HepG2 (cell line): ENCODE data around the gene TBC1D2B. TPM values are rescaled to one million over a fixed set of nuclear protein-coding genes. Genes with fewer than 3 reads are reported as not detected.

Source experiments
- AHR ChIP-seq: IDR thresholded peaks from 2 replicates; pipeline ENCODE4 v1.6.1; 2018; ENCODE audit warnings: missing genetic modification reagents, missing compliant biosample characterization
- GRHL1 ChIP-seq: sonication (generic); formaldehyde crosslinking; conservative IDR thresholded peaks from 2 replicates; pipeline ENCODE4 v1.8.0; 2022; ENCODE audit warnings: missing genetic modification reagents
- PAX8 ChIP-seq: sonication (generic); formaldehyde crosslinking; IDR thresholded peaks from 2 replicates; pipeline ENCODE4 v1.8.0; 2022; ENCODE audit warnings: mild to moderate bottlenecking, missing genetic modification reagents, borderline replicate concordance
- SNRNP70 ChIP-seq: fragments of 200-400 bp; formaldehyde crosslinking; IDR thresholded peaks from 2 replicates; pipeline ENCODE4 v1.6.1; 2017; ENCODE audit warnings: mild to moderate bottlenecking, low read depth, low read length, moderate library complexity
- SOX5 ChIP-seq: IDR thresholded peaks from 2 replicates; pipeline ENCODE4 v1.6.1; 2016; ENCODE audit warnings: borderline replicate concordance
- TRAFD1 ChIP-seq: sonication (generic); formaldehyde crosslinking; IDR thresholded peaks from 2 replicates; pipeline ENCODE4 v1.5.1; 2020; ENCODE audit warnings: missing genetic modification reagents, mild to moderate bottlenecking, borderline replicate concordance
- UBTF ChIP-seq: sonication (generic); formaldehyde crosslinking; IDR thresholded peaks from 2 replicates; pipeline ENCODE4 v1.4.0; 2020; ENCODE audit warnings: mild to moderate bottlenecking, missing genetic modification reagents
- ZHX1 ChIP-seq: sonication (generic); formaldehyde crosslinking; IDR thresholded peaks from 2 replicates; pipeline ENCODE4 v1.8.1; 2022; ENCODE audit warnings: low read depth, mild to moderate bottlenecking, missing genetic modification reagents
- ZNF276 ChIP-seq: sonication (generic); formaldehyde crosslinking; IDR thresholded peaks from 2 replicates; pipeline ENCODE4 v1.4.0; 2020; ENCODE audit warnings: mild to moderate bottlenecking, low read depth, missing genetic modification reagents
- ZNF382 ChIP-seq: sonication (generic); formaldehyde crosslinking; IDR thresholded peaks from 2 replicates; pipeline ENCODE4 v1.5.0; 2020; ENCODE audit warnings: missing genetic modification reagents, mild to moderate bottlenecking, borderline replicate concordance
- ZNF546 ChIP-seq: sonication (generic); formaldehyde crosslinking; conservative IDR thresholded peaks from 2 replicates; pipeline ENCODE4 v1.8.1; 2023; ENCODE audit warnings: mild to moderate bottlenecking, missing genetic modification reagents
- ZNF550 ChIP-seq: sonication (generic); formaldehyde crosslinking; IDR thresholded peaks from 2 replicates; pipeline ENCODE4 v1.4.0; 2020; ENCODE audit warnings: mild to moderate bottlenecking, missing genetic modification reagents, borderline replicate concordance
- ZNF580 ChIP-seq: IDR thresholded peaks from 2 replicates; pipeline ENCODE4 v1.6.1; 2016; ENCODE audit warnings: low read depth, borderline replicate concordance
- ZNF605 ChIP-seq: sonication (generic); formaldehyde crosslinking; IDR thresholded peaks from 2 replicates; pipeline ENCODE4 v1.8.0; 2022; ENCODE audit warnings: mild to moderate bottlenecking, missing genetic modification reagents
- ZNF703 ChIP-seq: sonication (generic); formaldehyde crosslinking; IDR thresholded peaks from 2 replicates; pipeline ENCODE4 v1.5.1; 2020; ENCODE audit warnings: missing genetic modification reagents, mild to moderate bottlenecking, moderate library complexity, borderline replicate concordance
- ZNF772 ChIP-seq: sonication (generic); formaldehyde crosslinking; IDR thresholded peaks from 2 replicates; pipeline ENCODE4 v1.5.0; 2020; ENCODE audit warnings: mild to moderate bottlenecking, missing genetic modification reagents
- polyA plus RNA-seq, 8 experiments: library from polyadenylated mRNA; depleted of rRNA in 3 of 8; stranded (reverse) in 7 of 8; unstranded in 1 of 8; fragments of >200 nt; fragmentation: Illumina TruSeq in 4 of 8; extraction: Trizol in 4 of 8; gene quantifications; 2 replicates each; pipeline versions ENCODE4 v1.2.1 to v1.2.3, GENCODE V29; 2011 to 2016; ENCODE audit warnings: low read depth in 4 of 8, missing spikeins in 1 of 8, mixed read lengths in 1 of 8; ENCODE audit not compliant: insufficient read depth in 1 of 8
- total RNA-seq, 5 experiments: library from RNA; depleted of rRNA; stranded (reverse); fragments of >200 nt; fragmentation: Illumina TruSeq; extraction: Trizol; gene quantifications; 2 replicates each; pipeline ENCODE4 v1.2.3, GENCODE V29; 2016; ENCODE audit warnings: low read depth in 1 of 5

The TBC1D2B gene
- total and polyA plus RNA-seq, 2 of the 13 experiments (the other 11 are each of a cell fraction or from before 2014, with no cell fraction given), result 10.1 to 14.4 TPM

DNA sequence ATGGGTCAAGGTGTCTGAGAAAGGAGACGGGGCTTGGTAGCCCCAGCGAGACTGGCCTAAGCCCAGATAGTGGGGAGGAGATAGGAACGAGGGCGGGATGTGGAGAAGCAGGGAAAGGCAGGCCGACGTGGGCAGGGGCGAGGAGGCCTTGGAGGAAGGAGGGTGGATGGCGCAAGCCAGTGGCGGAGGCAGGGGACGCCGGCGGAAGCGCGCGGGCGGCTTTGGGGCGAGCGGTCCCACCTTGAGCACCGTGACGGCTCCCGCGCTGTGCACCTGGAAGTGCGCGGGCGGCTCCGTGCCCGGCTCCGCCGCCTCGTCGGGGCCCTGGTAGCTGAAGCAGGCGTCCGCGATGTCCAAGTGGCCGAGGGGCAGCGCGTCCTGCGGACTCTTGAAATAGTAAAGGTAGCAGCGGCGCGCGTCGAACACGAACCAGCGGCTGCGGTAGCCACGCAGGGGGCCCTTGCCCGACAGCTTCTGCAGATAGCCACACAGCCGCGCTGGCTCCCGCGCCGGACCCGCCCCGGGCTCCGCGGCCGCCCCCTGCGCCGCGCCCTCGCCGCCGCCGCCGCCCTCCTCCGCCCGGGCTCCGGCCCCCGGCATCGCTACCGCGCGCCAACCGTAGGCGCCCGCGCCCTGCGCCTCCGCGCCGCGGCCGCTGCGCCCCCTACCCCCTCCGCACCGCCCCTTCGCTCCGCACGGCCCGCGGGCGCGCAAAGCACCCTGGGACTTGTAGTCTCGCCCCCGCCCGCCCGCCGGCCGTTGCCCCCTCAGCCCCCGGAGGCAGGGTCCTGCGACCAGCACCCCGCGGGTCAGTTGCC is at the start of gene TBC1D2B (continued):
- TF ChIP-seq TRAFD1 (CRISPR knock-in tag) (no peak), ZNF580 (CRISPR knock-in tag) (no peak), AHR (CRISPR knock-in tag) (no peak), ZNF276 (no peak), SNRNP70 (no peak), SOX5 (CRISPR knock-in tag) (no peak), GRHL1 (CRISPR knock-in tag) (no peak), ZNF703 (CRISPR knock-in tag) (no peak), UBTF (CRISPR knock-in tag) (peak; percentile 61; the same call in 1 of the 2 replicates), ZHX1 (CRISPR knock-in tag) (no peak), ZNF546 (CRISPR knock-in tag) (no peak), ZNF382 (CRISPR knock-in tag) (no peak), ZNF772 (CRISPR knock-in tag) (no peak), ZNF605 (CRISPR knock-in tag) (no peak), ZNF550 (CRISPR knock-in tag) (no peak), PAX8 (CRISPR knock-in tag) (no peak)
